HG02870 (cell line): ENCODE data around the gene ITSN1.
"Not testable (repeated sequence)": the region's sequence is repeated elsewhere in the genome, so short reads cannot be mapped to it uniquely, and the experiment has no call there.

Source experiments
- ATAC-seq: cut with Tn5 transposase; IDR thresholded peaks from one replicate; pipeline ENCODE4 v1.9.1; 2021; ENCODE audit warnings: mild to moderate bottlenecking, moderate library complexity; ENCODE audit not compliant: unreplicated experiment

The ITSN1 gene

GRCh38 chr21:33650929-33651509 is 8.7 kb downstream of the ITSN1 start:
- ATAC-seq = no peak

DNA sequence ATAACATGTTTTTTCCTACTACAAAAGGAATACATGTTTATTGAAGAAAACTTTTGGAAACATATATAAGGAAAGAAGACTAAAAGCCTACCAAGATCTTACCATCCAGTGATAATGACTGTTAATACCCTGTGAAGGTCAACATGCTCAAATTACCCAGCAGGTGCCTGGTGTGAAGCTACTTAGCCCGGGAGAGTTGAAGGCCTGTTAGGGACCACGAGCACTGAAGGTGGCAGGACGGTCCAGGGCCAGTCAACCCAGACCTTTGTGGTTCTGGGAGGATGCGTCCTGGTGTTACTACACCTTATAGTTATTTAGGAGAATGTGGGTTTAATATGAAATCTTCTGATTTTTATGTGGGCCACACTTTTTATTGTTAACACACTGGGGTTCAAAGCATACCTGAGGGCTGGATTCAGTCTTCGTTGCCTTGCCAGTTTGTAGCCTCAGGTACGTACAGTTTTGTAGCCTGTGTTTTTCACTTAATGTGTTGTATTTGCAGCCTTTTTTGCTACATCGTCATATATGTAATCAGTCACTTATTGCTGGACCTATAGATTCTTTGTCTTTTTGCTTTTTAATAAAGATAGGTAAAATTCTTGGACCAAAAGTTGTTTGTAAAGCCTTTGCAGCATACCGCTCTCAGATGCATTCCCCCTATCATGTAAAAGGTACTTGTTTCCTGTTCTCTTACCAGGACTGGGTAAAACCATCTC is 9.8 kb downstream of the ITSN1 start:
- no peak for ATAC-seq

DNA sequence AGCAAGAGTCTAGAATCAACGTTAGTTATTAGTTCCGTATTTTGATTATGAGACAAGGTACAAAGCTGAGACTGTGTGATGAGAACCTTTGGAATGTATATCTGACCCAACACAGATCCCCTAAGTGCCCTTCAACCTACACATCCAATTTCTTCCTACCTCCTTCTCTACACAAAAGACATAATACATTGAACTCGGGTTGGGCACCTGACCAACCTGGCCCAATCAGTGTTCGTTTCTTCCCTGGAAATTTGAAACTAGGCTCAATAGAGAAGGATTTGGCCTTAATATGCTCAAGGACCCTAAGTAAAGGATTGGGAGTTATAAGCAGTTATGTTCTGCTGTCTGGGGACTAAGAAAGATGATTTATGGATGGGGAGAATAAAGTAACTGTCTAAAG is 12.1 kb downstream of the ITSN1 start:
- ATAC-seq = no peak

- no peak for ATAC-seq
Observed at GRCh38 chr21:33655588-33656221, 13.4 kb downstream of the ITSN1 start.

- no peak for ATAC-seq
Observed at GRCh38 chr21:33657124-33657820, 15.0 kb downstream of the ITSN1 start.

DNA sequence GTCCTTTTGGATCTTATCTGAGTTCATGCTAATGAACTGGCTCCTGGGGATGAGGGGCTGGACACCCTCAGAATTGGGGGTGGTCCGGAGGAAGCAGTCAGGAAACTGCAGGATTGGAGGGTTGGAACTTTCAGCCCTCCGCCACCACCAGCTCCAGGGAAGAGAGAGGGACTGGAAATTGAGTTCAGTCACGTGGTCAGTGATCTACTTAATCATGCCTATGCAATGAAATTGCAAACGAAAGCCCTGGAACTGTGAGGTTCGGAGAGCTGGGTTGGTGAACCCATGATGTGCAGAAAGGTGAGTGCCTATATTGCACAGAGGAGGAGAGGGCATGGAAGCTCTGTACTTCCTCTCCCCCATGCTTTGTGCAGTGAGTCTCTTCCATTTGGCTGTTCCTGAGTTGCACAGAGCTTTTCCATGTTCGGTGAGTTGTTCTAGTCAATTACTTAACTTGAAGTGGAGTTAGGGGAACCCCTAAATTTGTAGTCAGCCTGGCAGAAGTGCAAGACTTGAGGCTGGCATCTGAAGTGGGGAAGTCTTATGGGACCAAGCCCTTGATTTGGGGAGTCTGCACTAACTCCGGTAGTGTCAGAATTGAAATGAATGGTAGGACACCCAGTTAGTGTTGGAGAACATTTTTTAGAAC is 16.7 kb downstream of the ITSN1 start:
- no peak for ATAC-seq

- ATAC-seq = no peak
Observed at GRCh38 chr21:33659568-33659949, 17.3 kb downstream of the ITSN1 start.

DNA sequence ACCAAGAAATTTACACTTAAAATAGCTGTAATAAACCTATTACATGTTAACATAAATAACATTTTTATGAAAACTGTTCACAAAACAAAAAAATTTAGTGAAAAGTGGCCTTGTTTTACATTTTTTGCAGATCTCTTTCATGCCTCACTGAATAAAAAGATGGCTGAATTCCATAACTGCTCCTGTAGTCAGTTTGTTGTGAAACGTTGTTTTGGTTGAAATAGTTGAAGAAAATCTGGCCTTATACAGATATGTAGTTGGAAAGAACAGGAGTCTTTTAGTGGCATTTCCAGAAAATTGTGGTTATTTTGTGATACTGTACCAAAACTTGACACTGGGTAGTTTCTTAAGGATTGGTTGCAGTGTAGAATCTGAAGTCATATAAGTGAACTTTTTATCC is 18.1 kb downstream of the ITSN1 start:
- no peak for ATAC-seq

GRCh38 chr21:33661146-33661545 is 18.8 kb downstream of the ITSN1 start:
- ATAC-seq = no peak

DNA sequence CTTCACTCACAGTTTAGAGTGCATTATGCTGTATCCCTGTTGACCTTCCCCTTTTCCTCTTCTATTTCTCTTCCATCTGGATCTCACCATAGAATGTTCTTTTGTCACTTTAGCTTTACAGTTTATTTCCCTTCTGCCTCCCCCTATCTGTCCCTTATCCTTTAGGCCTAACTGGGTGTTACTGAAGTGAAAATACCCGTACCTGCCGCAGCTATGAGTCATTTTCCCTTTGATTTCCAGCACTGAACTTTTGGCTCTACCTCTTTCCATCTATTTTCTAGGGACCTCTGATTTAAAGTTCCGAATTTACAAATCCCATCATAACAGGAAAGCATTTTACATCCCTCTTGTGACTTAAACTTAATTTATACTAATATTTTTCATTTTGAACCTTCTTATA is 19.7 kb downstream of the ITSN1 start:
- ATAC-seq = no peak

DNA sequence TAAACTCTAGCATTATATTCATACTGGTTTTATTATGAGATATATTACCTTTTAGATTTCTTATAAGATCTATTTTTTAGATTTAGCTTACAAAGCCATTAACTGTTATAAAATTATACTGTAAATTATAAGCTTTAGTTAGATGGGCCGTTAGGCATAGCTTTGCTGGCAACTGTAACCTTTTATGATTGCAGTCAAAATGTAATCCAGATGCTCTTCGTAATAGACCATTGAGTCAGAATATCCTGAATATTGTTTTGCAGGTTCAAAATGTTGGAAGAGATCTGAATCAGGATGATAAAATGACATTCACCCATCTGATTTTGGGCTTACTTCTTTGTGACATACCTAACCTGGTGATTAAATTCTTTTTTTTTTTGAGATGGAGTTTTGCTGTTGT is 20.9 kb downstream of the ITSN1 start:
- ATAC-seq = no peak

GRCh38 chr21:33664135-33664534 is 21.8 kb downstream of the ITSN1 start:
- ATAC-seq = no peak

DNA sequence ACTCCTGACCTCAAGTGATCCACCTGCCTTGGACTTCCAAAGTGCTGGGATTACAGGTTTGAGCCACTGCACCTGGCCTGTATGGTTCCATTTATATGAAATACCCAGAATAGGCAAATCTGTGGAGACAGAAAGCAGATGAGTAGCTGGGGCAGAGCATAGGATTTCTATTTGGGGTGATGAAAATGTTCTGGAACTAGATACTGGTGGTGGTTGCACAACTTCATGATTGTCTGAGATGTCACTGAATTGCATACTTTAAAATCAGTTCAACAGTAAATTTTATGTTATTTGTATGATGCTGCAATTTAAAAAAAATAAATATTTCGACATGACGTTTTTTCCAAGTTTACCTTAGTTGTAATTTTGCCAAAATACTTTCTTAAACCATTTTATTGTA is 23.9 kb downstream of the ITSN1 start:
- no peak for ATAC-seq

- ATAC-seq = no peak
Observed at GRCh38 chr21:33667636-33668035, 25.3 kb downstream of the ITSN1 start.

DNA sequence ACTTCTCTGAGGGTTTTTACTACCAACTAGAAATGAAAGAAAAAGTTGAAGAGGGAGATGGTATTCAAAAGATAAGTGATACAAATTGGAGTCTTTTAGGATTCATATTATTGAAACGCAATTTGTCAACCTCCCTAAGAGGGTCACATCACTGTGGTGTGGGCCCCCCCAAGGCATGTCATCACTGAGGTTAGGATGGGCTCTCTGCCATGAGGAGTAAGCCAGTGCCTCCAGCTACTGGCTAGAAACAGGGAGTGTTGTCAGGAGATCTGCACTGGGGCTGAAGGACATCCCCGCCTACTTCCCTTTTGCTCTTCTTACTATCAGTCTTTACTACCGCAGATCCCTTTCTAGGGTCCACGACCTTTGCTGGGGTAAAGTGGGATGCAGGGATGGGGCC is 25.9 kb downstream of the ITSN1 start:
- no peak for ATAC-seq

DNA sequence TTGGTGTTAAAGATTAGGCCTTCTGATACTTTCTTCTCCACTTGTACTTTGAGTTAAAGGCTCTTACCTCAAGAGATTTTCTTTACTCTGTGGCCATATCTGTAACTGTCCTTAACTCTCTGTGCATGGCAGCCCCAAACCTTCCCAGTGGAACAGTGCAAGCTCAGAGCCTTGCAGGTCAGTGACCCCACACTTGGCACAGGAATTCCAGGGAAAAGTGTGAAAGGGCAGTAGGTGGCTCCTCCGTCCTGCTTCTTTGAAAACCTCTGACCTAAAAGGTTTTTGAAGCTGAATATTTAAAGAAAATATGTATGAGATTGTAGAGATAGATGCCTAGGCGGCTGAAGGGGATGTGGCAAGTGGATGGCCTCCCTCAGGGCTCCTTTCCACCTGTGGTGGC is 26.3 kb downstream of the ITSN1 start:
- ATAC-seq = no peak

- ATAC-seq = no peak
Observed at GRCh38 chr21:33670076-33670978, 28.0 kb downstream of the ITSN1 start.

DNA sequence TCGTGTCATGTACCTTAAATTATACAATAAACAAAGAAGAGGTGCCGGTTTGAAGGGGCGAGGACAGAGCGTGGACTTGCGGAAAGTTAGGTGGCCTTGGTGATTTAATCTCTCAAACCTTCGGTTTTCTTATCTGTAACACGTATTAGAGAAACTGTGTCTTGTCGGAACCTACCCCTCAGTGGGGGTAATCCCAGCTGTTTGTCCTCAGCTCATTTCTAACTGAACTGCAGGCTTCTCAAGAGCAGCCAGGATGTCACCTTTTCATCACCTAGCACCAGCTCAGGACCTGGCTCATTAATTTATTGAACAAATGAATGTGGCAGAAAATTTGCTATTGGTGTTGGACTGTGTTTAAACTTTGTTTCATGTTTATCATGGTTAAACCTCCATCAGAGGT is 31.2 kb downstream of the ITSN1 start:
- ATAC-seq = no peak

DNA sequence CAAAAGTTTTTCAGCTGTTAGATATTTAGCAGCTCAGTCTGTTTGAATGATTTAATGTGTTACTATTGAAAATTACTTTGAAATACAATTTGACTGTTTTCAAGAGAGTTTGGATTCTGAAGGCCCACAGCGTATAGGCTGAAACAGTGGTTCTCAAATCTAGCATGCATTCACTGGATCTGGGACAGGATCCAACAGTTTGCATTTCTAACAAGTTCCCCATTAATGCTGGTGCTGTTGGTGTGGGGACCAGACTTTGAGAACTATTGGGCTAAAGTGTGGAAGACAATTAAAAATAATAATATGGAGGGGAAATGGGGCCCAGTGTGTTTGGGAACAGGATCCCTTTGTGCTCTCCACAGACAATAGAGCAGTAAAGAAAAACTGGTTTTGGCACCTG is 31.9 kb downstream of the ITSN1 start:
- no peak for ATAC-seq

GRCh38 chr21:33676666-33677065 is 34.4 kb downstream of the ITSN1 start:
- not testable (repeated sequence) for ATAC-seq
